A673 (cell line): ENCODE measurements around the gene PVALEF.

ENCODE experiments used
- CTCF ChIP-seq: fragments of 300-800, 200-600 bp; sonication (generic); conservative IDR thresholded peaks from 2 replicates; pipeline ENCODE4 v1.5.1; 2017; ENCODE audit warnings: low read depth, mild to moderate bottlenecking, antibody characterized with exemption, low read length, moderate library complexity, mixed read lengths
- EZH2 ChIP-seq: fragments of 200-600 bp; sonication (generic); IDR thresholded peaks from 2 replicates; pipeline ENCODE4 v1.6.1; 2017; ENCODE audit warnings: borderline replicate concordance, low read depth, mild to moderate bottlenecking, mixed read lengths, antibody characterized with exemption, low read length; ENCODE audit not compliant: poor library complexity, severe bottlenecking

GRCh38 chr17:81190591-81190990 lies 25.3 kb downstream of the PVALEF start:
- TF ChIP-seq CTCF (no peak), EZH2 (no peak)
